Lung (tissue), 12 donors: ENCODE measurements around the gene CNGA4. TPM values are rescaled to one million over a fixed set of nuclear protein-coding genes. Genes with fewer than 3 reads are reported as not detected.
"Not testable (repeated sequence)": the region's sequence is repeated elsewhere in the genome, so short reads cannot be mapped to it uniquely, and the experiment has no call there.

ENCODE experiments used
- ATAC-seq: fragments of 200-7000 bp; cut with Tn5 transposase; one replicate; pipeline ENCODE4 v1.9.1; 2020; ENCODE audit warnings: moderate number of reproducible peaks; ENCODE audit not compliant: insufficient read depth, low FRiP score
- DNase-seq, 3 donors: peaks; one replicate each; pipeline ENCODE4 v3.0.0-alpha.2; 2013 to 2017
- H3K27ac ChIP-seq, 2 donors: one replicate each; pipeline ENCODE4 v1.5.1; 2013; ENCODE audit warnings: mild to moderate bottlenecking in 2 of 2, moderate library complexity in 2 of 2, control low read depth in 1 of 2, inconsistent platforms in 1 of 2, low read depth in 1 of 2, low read length in 1 of 2
- H3K27me3 ChIP-seq, 3 donors: one replicate each; pipeline ENCODE4 v1.5.1; 2013; ENCODE audit warnings: low read length in 2 of 3; ENCODE audit not compliant: control insufficient read depth in 3 of 3, insufficient read depth in 3 of 3
- H3K36me3 ChIP-seq, 4 donors: one replicate each; pipeline ENCODE4 v1.5.1; 2013; ENCODE audit warnings: low read length in 4 of 4, mild to moderate bottlenecking in 1 of 4, moderate library complexity in 1 of 4; ENCODE audit not compliant: control insufficient read depth in 4 of 4, insufficient read depth in 4 of 4
- H3K4me1 ChIP-seq, 5 donors: one replicate each; pipeline ENCODE4 v1.5.1; 2013; ENCODE audit warnings: low read length in 5 of 5, mild to moderate bottlenecking in 2 of 5, moderate library complexity in 1 of 5; ENCODE audit not compliant: control insufficient read depth in 5 of 5, insufficient read depth in 5 of 5
- H3K4me3 ChIP-seq: one replicate; pipeline ENCODE4 v1.5.1; 2013; ENCODE audit warnings: mild to moderate bottlenecking, control low read depth, moderate library complexity
- H3K9ac ChIP-seq, 2 donors: one replicate each; pipeline ENCODE4 v1.5.1; 2013; ENCODE audit warnings: low read length in 2 of 2, control low read depth in 1 of 2; ENCODE audit not compliant: insufficient read depth in 1 of 2
- H3K9me3 ChIP-seq, 4 donors: one replicate each; pipeline ENCODE4 v1.5.1; 2013; ENCODE audit warnings: low read length in 3 of 4, mild to moderate bottlenecking in 1 of 4, moderate library complexity in 1 of 4; ENCODE audit not compliant: control insufficient read depth in 4 of 4, insufficient read depth in 3 of 4
- CTCF ChIP-seq: IDR thresholded peaks from 2 replicates; pipeline ENCODE4 v1.5.1; 2012; ENCODE audit warnings: mild to moderate bottlenecking; ENCODE audit errors: control extremely low read depth, extremely low read depth
- whole genome bisulfite sequencing, 2 donors: extraction: QIAGEN DNeasy Blood & Tissue Kit; methylation state at CpG; one replicate each; pipeline ENCODE4 v1.1.7; 2013; 5-methylcytosine and 5-hydroxymethylcytosine counted together
- polyA plus RNA-seq, 2 donors: library from polyadenylated mRNA; stranded (reverse); fragments of 200-250 nt; gene quantifications; one replicate each; pipeline ENCODE4 v1.2.1, GENCODE V29; 2013
- total RNA-seq, 2 donors: library from RNA; depleted of rRNA in 1 of 2; stranded (reverse); fragments of >200 nt in 1 of 2; gene quantifications; one replicate each; pipeline ENCODE4 v1.2.1, GENCODE V29; 2014 to 2021
- donor health status: control.
- donor health status: control.
- donor health status: Bipolar disorder and iron deficiency.
- donor health status: healthy.
- donor health status: DM: yes; HTN: yes; CAD: no.

CNGA4 gene
- total and polyA plus RNA-seq, 4 donors, result 0.85 to 12.0 (median 4.6) TPM

GRCh38 chr11:6241316-6241715 is 2.4 kb downstream of the CNGA4 start:
- Histone ChIP-seq H3K9me3 (no peaks in the 10 kb centered on the region), H3K27ac (no peak overlapping the region), H3K9ac (no peak overlapping the region), H3K27me3 (no peaks in the 10 kb centered on the region), H3K36me3 (no peaks in the 10 kb centered on the region), H3K4me1 (no peaks in the 10 kb centered on the region), H3K4me3 (no peak overlapping the region)
- 91 to 96% methylated on average over 7 of the region's 7 CpGs for WGBS, 2 donors
- ATAC-seq (no peak), DNase-seq (no peak)
- no peak for TF ChIP-seq CTCF

GRCh38 chr11:6245536-6245935 is 6.6 kb downstream of the CNGA4 start:
- 95 to 98% methylated on average over 2 of the region's 2 CpGs for WGBS, 2 donors

GRCh38 chr11:6248248-6248647 is 9.4 kb downstream of the CNGA4 start:
- Histone ChIP-seq H3K9me3 (no peaks in the 10 kb centered on the region), H3K27me3 (no peaks in the 10 kb centered on the region), H3K4me1 (peaks cover 0 to 9% (median 3%) of the 10 kb centered on the region in 5 donors), H3K27ac (no peak overlapping the region), H3K4me3 (no peak overlapping the region), H3K9ac (no peak overlapping the region), H3K36me3 (no peaks in the 10 kb centered on the region)
- DNase-seq (peak; percentile 36 to 78 (median 68)), ATAC-seq (no peak)
- TF ChIP-seq CTCF, result no peak
- WGBS, 2 donors, result 65 to 88% methylated on average over 1 of the region's 1 CpG

More at GRCh38 chr11:6245536-6245935, 6.6 kb downstream of the CNGA4 start:
- no peak for DNase-seq
- Histone ChIP-seq H3K27me3 (no peaks in the 10 kb centered on the region), H3K27ac (no peak overlapping the region), H3K4me1 (peaks cover 0 to 6% (median 0%) of the 10 kb centered on the region in 5 donors), H3K9ac (no peak overlapping the region), H3K9me3 (no peaks in the 10 kb centered on the region), H3K36me3 (no peaks in the 10 kb centered on the region), H3K4me3 (no peak overlapping the region)
- TF ChIP-seq CTCF, result no peak
- ATAC-seq, result no peak

GRCh38 chr11:6248897-6249296 is 10.0 kb downstream of the CNGA4 start:
- H3K9me3 ChIP-seq, H3K4me3 ChIP-seq, H3K9ac ChIP-seq, H3K27me3 ChIP-seq, DNase-seq, H3K36me3 ChIP-seq, H3K27ac ChIP-seq, ATAC-seq, H3K4me1 ChIP-seq: not testable (repeated sequence)
- 81 to 95% methylated on average over 3 of the region's 3 CpGs for WGBS, 2 donors
